HL-60 (cell line): ENCODE data around the gene PKIB.
A peak's percentile ranks its signal among the peaks of the same experiment; 100 is the strongest.

Experiments used
- DNase-seq, 2 experiments: peaks; one replicate each; pipeline ENCODE4 v3.0.0-alpha.2; 2010 to 2020; ENCODE audit warnings: low read depth in 1 of 2, low spot score in 1 of 2
- H3K27ac ChIP-seq: fragments of 250-450 bp; sonication (Bioruptor Pico); replicated peaks from 2 replicates; pipeline ENCODE4 v1.5.1; 2020; ENCODE audit warnings: mild to moderate bottlenecking, moderate library complexity
- H3K27me3 ChIP-seq: fragments of 250-450 bp; sonication (Bioruptor Pico); 2 replicates; pipeline ENCODE4 v1.5.1; 2021; ENCODE audit warnings: mild to moderate bottlenecking, moderate library complexity; ENCODE audit not compliant: insufficient read depth, poor library complexity, severe bottlenecking
- H3K4me3 ChIP-seq: replicated peaks from 2 replicates; pipeline ENCODE4 v1.5.1; 2011; ENCODE audit warnings: mild to moderate bottlenecking, control low read depth, low read length; ENCODE audit not compliant: insufficient read depth
- CTCF ChIP-seq: IDR thresholded peaks from one replicate; pipeline ENCODE4 v1.5.1; 2011; ENCODE audit warnings: low read length, control low read depth, inconsistent platforms; ENCODE audit not compliant: insufficient read depth
- GABPA ChIP-seq: IDR thresholded peaks from 2 replicates; pipeline ENCODE4 v1.6.1; 2012; ENCODE audit warnings: low read depth
- POLR2AphosphoS5 ChIP-seq: IDR thresholded peaks from 2 replicates; pipeline ENCODE4 v1.6.1; 2012; ENCODE audit warnings: low read depth
- REST ChIP-seq: IDR thresholded peaks from 2 replicates; pipeline ENCODE4 v1.6.1; 2012; ENCODE audit warnings: low read depth; ENCODE audit not compliant: insufficient replicate concordance
- SPI1 ChIP-seq: IDR thresholded peaks from 2 replicates; pipeline ENCODE4 v1.6.1; 2012; ENCODE audit warnings: low read depth, mild to moderate bottlenecking, borderline replicate concordance

PKIB gene

DNA sequence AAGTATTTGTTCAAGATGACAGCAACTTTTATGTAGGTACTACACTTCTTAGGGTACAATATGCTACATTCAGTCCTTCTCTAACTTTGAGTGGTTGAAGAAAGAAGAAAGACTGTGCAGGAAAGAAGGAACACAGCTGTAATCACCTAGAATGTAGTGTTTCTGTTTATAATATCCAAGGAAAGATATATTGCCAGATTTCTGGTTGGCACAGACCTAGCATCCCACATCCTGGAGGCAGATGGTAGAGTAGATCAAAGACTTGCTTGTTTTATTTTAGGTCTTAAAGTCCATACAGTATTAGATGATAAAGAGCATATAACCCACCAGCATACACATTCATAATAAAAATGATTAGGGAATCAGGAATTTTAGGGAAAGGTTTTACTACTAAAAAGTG is 156.1 kb downstream of the PKIB start:
- Histone ChIP-seq H3K27me3 (no peaks in the 10 kb centered on the region), H3K27ac (no peak overlapping the region), H3K4me3 (no peak overlapping the region)
- DNase-seq = no peak
- TF ChIP-seq CTCF (no peak), GABPA (no peak)

DNA sequence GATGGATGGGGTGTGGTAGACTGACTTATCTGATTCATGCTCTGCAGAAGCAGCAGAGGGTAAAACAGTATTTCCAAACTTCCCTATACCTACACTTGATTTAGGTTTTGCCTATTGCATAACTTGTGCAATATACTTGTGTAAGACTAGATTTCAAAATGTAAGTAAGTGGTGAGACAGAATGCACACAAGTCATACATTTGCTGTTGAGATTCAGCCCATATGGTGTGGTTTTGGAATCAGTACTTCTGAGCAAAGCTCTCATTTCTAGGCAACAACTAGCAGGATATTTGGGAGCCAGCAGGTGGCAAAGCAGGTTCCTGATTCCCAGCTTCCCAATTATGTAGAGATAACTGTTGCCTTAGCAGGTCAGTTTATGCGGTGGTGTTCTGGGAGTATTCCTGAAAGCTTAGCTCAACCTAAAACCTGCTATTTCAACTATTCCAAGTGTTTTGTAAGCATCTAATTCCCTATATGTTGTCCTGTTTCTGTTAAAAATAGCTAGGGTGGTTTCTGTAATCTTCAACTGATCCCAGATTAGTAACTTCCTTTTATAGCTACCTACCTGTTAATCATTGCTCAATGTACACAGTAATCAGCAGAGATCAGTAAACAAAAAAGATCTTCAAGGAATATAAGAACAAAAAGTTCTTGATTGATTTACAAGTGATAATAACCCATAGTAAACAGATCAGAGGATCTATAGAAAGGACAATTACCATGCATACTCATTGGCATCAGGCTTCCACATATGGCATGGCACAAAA is 160.8 kb downstream of the PKIB start:
- Histone ChIP-seq H3K27ac (no peak overlapping the region; the same call in 1 of the 2 replicates), H3K27me3 (peaks cover 3% of the 10 kb centered on the region), H3K4me3 (no peak overlapping the region)
- peak; percentile 40; the same call in 1 of the 2 replicates for TF ChIP-seq GABPA
- TF ChIP-seq POLR2AphosphoS5 = peak; percentile 72; the same call in 1 of the 2 replicates
- no peak; the same call in 1 of the 2 replicates for TF ChIP-seq SPI1
- no peak for TF ChIP-seq REST
- TF ChIP-seq CTCF = peak; percentile 2
- DNase-seq = peak; percentile 76 to 87

DNA sequence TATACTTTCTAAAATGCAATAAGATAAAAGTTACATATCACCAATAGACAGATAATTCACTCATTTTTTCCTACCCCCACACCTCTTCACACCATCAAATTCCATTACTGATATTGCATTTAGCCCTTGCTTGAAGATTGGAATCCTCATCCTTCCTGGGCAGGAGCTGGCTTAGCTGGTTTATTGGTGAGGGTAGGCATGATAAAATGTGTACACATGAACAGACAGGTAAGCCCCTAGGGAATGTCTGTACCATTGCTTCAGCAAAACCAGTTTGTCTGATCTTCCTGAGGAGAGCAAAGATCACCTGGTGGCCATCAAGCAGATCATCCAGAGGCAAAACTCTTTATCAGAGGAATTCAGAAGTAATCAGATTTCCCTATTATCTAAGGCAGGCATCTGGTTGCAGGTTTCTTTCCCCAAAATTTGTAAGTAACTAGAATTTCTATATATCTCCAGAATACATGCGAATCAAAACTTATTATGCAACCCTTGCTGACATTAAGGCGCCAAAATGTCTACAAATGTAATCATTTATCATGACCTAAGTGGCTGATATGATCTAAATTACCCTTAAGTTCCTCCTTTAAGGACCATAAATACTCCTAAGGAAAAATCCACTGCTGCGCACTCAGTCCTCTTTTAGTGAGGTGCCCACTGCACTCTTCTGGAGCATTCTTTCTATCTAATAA is 162.7 kb downstream of the PKIB start:
- TF ChIP-seq SPI1 = no peak
- TF ChIP-seq REST = no peak
- TF ChIP-seq GABPA = no peak
- TF ChIP-seq POLR2AphosphoS5 = no peak
- TF ChIP-seq CTCF = no peak
- no peak overlapping the region for H3K27ac ChIP-seq
- peaks cover 3% of the 10 kb centered on the region for H3K27me3 ChIP-seq
- DNase-seq = no peak
- H3K4me3 ChIP-seq = no peak overlapping the region
